ENCODE data around the gene IL17RA.

DNA sequence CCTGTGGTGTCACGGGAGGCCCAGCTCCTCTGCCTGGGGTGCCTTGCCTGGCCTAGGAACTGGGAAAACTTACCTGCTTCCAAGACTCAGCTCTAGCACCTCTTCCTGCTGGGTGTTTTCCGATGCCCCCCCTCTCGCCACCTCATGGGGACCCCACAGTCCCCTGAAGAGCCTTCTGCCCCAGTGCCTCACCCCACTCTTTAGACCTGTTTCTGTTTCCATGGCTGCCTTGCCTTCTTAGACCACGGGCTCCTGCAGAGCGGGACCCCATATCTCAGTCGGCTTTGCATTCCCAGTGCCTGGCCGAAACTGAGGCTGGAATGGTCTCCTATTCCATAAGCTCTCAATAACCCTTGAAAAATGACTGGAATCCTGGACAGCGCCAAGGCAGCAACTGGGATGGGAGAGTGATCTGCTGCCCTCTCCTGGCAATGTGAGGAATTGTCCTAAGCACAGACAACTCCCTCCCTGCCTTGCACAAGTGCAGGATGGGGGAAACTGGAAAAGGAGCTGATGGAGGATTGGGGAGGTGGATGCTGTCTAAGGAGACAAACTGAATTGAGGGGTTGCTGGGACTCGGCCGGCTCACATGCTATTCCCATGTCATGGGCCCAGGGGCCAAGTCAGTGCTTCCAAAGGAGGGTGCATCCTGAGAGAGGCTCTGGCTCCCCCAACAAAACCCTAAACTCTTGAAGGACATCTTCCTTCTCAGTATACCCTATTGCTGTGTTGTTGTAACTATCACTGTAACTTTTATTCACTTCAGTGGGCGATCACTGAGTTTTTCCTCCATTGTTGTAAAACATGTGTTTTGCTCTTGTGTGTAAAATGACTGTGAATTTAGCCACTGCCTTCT, 26.6 kb upstream of the IL17RA start:
- TF ChIP-seq CTCF (IDR thresholded peaks at IDR 0.05; ENCODE audit: extremely low read depth in 1 of 2, insufficient read depth in 1 of 2, low read depth in 1 of 2, low read length in 2 of 2) (peak; percentile 90 to 92), POLR2A (IDR thresholded peaks at IDR 0.05; ENCODE audit: low read depth, low read length) (no peak), EZH2 (IDR thresholded peaks at IDR 0.05; ENCODE audit: borderline replicate concordance, low read depth, low read length, severe bottlenecking) (no peak), MYC (IDR thresholded peaks at IDR 0.05; ENCODE audit: low read depth, low read length) (no peak), POLR2AphosphoS5 (IDR thresholded peaks at IDR 0.05; ENCODE audit: insufficient read depth, low read depth, low read length) (no peak)
- TF ChIP-seq, protein P1, sequence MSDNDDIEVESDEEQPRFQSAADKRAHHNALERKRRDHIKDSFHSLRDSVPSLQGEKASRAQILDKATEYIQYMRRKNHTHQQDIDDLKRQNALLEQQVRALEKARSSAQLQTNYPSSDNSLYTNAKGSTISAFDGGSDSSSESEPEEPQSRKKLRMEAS (IDR thresholded peaks at IDR 0.05; ENCODE audit: insufficient read depth, insufficient read length): no peak
